Endodermal cell (in vitro differentiated cells): ENCODE measurements around the gene NPDC1. TPM values are rescaled to one million over a fixed set of nuclear protein-coding genes. Genes with fewer than 3 reads are reported as not detected.

Experiments
- DNase-seq: peaks from one replicate; pipeline ENCODE4 v3.0.0-alpha.2; 2017
- H3K27ac ChIP-seq: 2 replicates; pipeline ENCODE4 v1.5.1; 2013; ENCODE audit warnings: mild to moderate bottlenecking, low read depth, low read length, moderate library complexity
- H3K27me3 ChIP-seq: 2 replicates; pipeline ENCODE4 v1.6.1; 2013; ENCODE audit warnings: mild to moderate bottlenecking, low read length, moderate library complexity; ENCODE audit not compliant: insufficient read depth, control insufficient read depth, poor library complexity, severe bottlenecking
- H3K36me3 ChIP-seq: 2 replicates; pipeline ENCODE4 v1.7.0; 2013; ENCODE audit warnings: mild to moderate bottlenecking, low read length, moderate library complexity; ENCODE audit not compliant: control insufficient read depth, insufficient read depth
- H3K4me1 ChIP-seq: one replicate; pipeline ENCODE4 v1.7.0; 2013; ENCODE audit warnings: low read length; ENCODE audit not compliant: control insufficient read depth, insufficient read depth
- H3K4me3 ChIP-seq: 2 replicates; pipeline ENCODE4 v1.5.1; 2013; ENCODE audit warnings: mild to moderate bottlenecking, low read length, moderate library complexity
- H3K9ac ChIP-seq: 2 replicates; pipeline ENCODE4 v1.6.1; 2013; ENCODE audit warnings: mild to moderate bottlenecking, low read length, moderate library complexity; ENCODE audit not compliant: poor library complexity, severe bottlenecking; ENCODE audit errors: extremely low read depth
- H3K9me3 ChIP-seq: 2 replicates; pipeline ENCODE4 v1.6.1; 2013; ENCODE audit warnings: mild to moderate bottlenecking, low read length, moderate library complexity; ENCODE audit not compliant: control insufficient read depth
- H3K27ac Mint-ChIP-seq: 2 replicates; pipeline ENCODE4 v1.8.0; 2020; ENCODE audit warnings: mixed read lengths
- H3K27me3 Mint-ChIP-seq: 2 replicates; pipeline ENCODE4 v1.8.0; 2021; ENCODE audit warnings: mild to moderate bottlenecking, mixed read lengths; ENCODE audit not compliant: insufficient read depth
- H3K36me3 Mint-ChIP-seq: 2 replicates; pipeline ENCODE4 v1.8.0; 2020; ENCODE audit warnings: low read depth, mixed read lengths
- H3K4me1 Mint-ChIP-seq: 2 replicates; pipeline ENCODE4 v1.8.0; 2020; ENCODE audit warnings: mixed read lengths
- H3K4me3 Mint-ChIP-seq: 2 replicates; pipeline ENCODE4 v1.8.0; 2020; ENCODE audit warnings: mild to moderate bottlenecking, moderate library complexity, mixed read lengths
- H3K9me3 Mint-ChIP-seq: 2 replicates; pipeline ENCODE4 v1.8.0; 2020; ENCODE audit warnings: mild to moderate bottlenecking, mixed read lengths
- WGBS, 2 experiments: methylation state at CpG; one replicate each; pipeline versions ENCODE4 v1.1.5 to v1.1.7; 2013; ENCODE audit warnings: missing lambda C conversion rate in 2 of 2, mixed read lengths in 1 of 2; ENCODE audit not compliant: insufficient coverage in 1 of 2, insufficient read length in 1 of 2; 5-methylcytosine and 5-hydroxymethylcytosine counted together
- total RNA-seq, 2 donors: library from RNA; stranded (reverse); fragmentation: NEBNext Ultra II Directional in 1 of 2; extraction: Animal tissue kit (Norgen Biotek cat#: 25700) in 1 of 2; gene quantifications; 2 replicates in 1 of 2; 3 replicates in 1 of 2; pipeline ENCODE4 v1.2.1, GENCODE V29; 2021
- TF ChIP-seq, protein P1 (sequence below): fragments of 200-600 bp; sonication (generic); conservative IDR thresholded peaks from 2 replicates; pipeline ENCODE4 v1.5.0; 2021; ENCODE audit warnings: antibody characterized with exemption, mild to moderate bottlenecking

Gene NPDC1
- total RNA-seq, 2 donors from 2014 or later = 60.8 to 73.3 TPM

- Mint-ChIP-seq H3K9me3 (no peaks in the 10 kb centered on the region), H3K36me3 (no peaks in the 10 kb centered on the region), H3K27me3 (peaks cover 36% of the 10 kb centered on the region), H3K4me1 (no peaks in the 10 kb centered on the region), H3K4me3 (no peak overlapping the region), H3K27ac (no peak overlapping the region)
- Histone ChIP-seq H3K9ac (no peak overlapping the region), H3K27ac (no peak overlapping the region), H3K9me3 (no peaks in the 10 kb centered on the region), H3K4me3 (no peak overlapping the region), H3K4me1 (no peaks in the 10 kb centered on the region), H3K36me3 (no peaks in the 10 kb centered on the region), H3K27me3 (peaks cover 37% of the 10 kb centered on the region)
- TF ChIP-seq, protein P1, sequence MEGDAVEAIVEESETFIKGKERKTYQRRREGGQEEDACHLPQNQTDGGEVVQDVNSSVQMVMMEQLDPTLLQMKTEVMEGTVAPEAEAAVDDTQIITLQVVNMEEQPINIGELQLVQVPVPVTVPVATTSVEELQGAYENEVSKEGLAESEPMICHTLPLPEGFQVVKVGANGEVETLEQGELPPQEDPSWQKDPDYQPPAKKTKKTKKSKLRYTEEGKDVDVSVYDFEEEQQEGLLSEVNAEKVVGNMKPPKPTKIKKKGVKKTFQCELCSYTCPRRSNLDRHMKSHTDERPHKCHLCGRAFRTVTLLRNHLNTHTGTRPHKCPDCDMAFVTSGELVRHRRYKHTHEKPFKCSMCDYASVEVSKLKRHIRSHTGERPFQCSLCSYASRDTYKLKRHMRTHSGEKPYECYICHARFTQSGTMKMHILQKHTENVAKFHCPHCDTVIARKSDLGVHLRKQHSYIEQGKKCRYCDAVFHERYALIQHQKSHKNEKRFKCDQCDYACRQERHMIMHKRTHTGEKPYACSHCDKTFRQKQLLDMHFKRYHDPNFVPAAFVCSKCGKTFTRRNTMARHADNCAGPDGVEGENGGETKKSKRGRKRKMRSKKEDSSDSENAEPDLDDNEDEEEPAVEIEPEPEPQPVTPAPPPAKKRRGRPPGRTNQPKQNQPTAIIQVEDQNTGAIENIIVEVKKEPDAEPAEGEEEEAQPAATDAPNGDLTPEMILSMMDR = no peak
- no peak for DNase-seq
- WGBS, 2 experiments = 85 to 86% methylated on average over 11 to 13 of the region's 13 CpGs
Measured at GRCh38 chr9:137079401-137079787, 33.4 kb upstream of the NPDC1 start.

DNA sequence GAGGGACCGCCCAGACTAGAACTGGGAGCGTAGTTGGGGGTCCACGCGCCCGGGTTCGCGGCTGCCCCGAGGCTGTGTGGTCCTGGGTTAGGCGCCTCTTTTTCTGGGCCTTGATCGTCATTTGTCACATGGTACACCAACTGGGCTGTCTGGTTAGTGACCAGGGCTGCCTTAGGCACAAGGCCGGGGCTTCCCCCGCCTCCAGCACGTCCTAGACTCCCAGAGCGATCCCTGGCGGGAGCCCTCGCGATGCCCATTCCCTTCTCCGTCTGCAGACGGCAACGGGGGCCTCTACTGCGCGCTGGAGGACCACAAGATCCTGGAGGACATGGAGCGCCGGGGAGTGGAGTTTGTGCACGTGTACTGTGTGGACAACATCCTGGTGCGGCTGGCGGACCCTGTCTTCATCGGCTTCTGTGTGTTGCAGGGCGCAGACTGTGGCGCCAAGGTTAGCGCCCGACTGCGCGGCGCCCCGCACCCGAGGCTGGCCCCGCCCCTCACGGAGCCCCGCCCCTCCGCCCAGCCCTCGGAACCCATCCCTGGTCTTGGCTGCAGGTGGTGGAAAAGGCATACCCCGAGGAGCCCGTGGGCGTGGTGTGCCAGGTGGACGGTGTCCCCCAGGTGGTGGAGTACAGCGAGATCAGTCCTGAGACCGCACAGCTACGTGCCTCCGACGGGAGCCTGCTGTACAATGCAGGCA lies 32.9 kb upstream of the NPDC1 start:
- Histone ChIP-seq H3K4me3 (no peak overlapping the region), H3K36me3 (no peaks in the 10 kb centered on the region), H3K4me1 (no peaks in the 10 kb centered on the region), H3K27ac (no peak overlapping the region), H3K9ac (no peak overlapping the region), H3K9me3 (no peaks in the 10 kb centered on the region), H3K27me3 (peaks cover 37% of the 10 kb centered on the region)
- TF ChIP-seq, protein P1 = no peak
- Mint-ChIP-seq H3K27me3 (peaks cover 38% of the 10 kb centered on the region), H3K27ac (no peak overlapping the region), H3K4me3 (peak overlapping the region; percentile 50), H3K9me3 (no peaks in the 10 kb centered on the region), H3K36me3 (no peaks in the 10 kb centered on the region), H3K4me1 (no peaks in the 10 kb centered on the region)
- DNase-seq = peak; percentile 89
- 42 to 50% methylated on average over 33 to 51 of the region's 51 CpGs for WGBS, 2 experiments

DNA sequence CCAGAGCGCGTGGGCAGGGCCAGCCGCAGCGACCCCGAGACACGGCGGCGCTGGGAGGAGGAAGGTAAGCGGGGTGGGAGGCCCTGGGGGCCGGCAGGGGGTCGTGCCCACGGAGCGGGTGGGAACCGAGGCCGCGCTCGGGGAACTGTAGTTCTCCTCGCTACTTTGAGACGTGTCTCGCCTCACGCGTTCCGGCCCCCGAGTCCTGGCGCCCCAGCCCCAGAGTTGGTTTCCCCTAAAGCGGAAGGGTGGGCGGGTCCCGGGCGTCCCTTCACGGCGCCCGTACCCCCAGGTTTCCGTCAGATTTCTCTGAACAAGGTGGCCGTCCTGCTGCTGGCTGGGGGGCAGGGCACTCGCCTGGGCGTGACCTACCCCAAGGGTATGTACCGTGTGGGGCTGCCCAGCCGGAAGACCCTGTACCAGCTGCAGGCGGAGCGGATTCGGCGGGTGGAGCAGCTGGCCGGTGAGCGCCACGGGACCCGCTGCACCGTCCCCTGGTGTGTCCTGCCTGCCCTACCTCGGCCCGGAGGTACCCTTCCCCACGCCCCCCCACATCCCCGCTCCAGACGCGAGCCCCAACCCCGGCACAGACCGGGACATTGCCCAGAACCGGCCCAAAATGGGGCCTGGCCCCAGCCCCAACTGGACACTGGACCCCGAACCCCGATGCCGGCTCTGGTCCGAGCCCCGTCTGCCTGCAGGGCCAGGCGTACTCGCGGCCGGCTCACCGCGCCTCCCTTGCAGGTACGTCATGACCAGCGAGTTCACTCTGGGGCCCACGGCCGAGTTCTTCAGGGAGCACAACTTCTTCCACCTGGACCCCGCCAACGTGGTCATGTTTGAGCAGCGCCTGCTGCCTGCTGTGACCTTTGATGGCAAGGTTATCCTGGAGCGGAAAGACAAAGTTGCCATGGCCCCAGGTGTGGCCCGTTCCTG lies 32.0 kb upstream of the NPDC1 start:
- Mint-ChIP-seq H3K36me3 (no peaks in the 10 kb centered on the region), H3K27ac (no peak overlapping the region), H3K27me3 (peaks cover 41% of the 10 kb centered on the region), H3K4me3 (peak overlapping the region; percentile 50), H3K9me3 (no peaks in the 10 kb centered on the region), H3K4me1 (no peaks in the 10 kb centered on the region)
- Histone ChIP-seq H3K9me3 (no peaks in the 10 kb centered on the region), H3K4me3 (peak overlapping the region; percentile 56), H3K4me1 (no peaks in the 10 kb centered on the region), H3K9ac (no peak overlapping the region), H3K36me3 (no peaks in the 10 kb centered on the region), H3K27me3 (peaks cover 37% of the 10 kb centered on the region), H3K27ac (no peak overlapping the region)
- peak; percentile 65 for DNase-seq
- TF ChIP-seq, protein P1 = no peak
- 18 to 27% methylated on average over 27 to 76 of the region's 76 CpGs for WGBS, 2 experiments
